ENCODE results near the gene PLA2G6.
A peak's percentile ranks its signal among the peaks of the same experiment; 100 is the strongest.

PLA2G6 gene

DNA sequence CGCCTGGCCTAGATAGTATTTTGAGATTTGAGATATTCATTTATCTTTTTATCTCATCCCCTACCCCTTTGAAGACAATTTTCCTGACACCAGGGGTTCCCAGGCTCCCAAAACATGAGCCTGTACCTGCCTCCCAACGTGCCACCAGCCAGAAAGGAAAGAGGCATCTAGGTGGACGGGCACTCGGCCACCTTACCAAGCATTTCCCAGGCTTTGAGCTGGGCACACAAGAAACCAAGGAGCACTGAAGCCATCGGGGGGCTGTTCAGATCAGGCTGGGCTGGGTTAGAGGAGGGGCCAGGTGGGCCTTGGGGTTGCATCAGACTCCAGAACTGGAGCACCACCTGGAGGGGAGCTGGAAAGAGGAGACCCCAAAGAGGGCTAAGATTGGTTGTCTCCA lies 42.7 kb downstream of the PLA2G6 start:
- FAIRE-seq (no peak), DNase-seq (ENCODE audit: insufficient read length, low spot score) (no peak)
- no peak for TF ChIP-seq POLR2A (IDR thresholded peaks at IDR 0.05; ENCODE audit: low read depth, low read length)
- TF ChIP-seq SPI1 (IDR thresholded peaks at IDR 0.05; ENCODE audit: low read depth, low read length), result no peak
- TF ChIP-seq POU2F2 (IDR thresholded peaks at IDR 0.05; ENCODE audit: low read depth, low read length), result no peak
- TF ChIP-seq POLR2AphosphoS5 (IDR thresholded peaks at IDR 0.05; ENCODE audit: low read depth, low read length), result no peak
- no peak for TF ChIP-seq TAF1 (IDR thresholded peaks at IDR 0.05; ENCODE audit: low read depth, low read length)
- TF ChIP-seq PAX5 (IDR thresholded peaks at IDR 0.05; ENCODE audit: insufficient read depth, low read length, severe bottlenecking), result no peak

DNA sequence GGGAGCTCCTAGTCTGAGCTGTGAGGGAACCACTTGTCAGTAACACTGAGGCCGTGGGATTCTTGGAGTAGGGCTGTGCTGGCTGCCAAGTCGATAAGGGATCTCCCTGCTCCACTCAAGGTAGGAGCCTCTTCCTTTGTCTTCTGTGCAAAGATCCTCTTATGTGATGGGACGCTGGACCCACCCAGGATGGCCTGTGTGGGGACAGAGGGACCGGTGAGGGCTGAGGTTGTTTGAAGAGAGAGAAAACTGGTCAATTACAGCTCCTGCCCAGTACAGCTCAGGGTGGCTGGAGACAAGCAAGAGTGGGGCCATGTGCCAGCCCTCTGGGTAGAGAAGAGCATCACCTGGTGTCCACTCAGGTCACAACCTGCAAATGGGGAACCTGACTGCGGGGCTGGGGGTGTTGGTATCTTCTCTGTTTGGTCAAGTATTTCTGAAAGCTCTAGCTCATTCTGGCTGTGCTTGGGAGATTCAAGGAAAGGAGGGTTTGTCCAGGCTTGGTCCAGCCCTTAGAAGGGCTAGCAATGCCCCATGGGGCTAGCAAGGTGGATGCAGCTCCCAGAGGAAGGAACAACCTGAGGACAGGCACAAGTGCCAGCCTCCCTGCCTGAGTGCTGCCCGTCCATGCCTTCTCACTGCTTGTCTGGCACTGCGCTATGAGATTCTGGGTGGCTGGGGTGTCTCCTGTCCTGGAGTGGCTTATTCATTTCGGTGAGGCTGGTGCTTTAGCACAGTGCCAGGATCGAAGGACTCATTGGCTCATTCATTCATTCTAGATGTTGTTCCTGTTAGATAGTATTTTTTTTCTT lies 43.5 kb downstream of the PLA2G6 start:
- DNase-seq (ENCODE audit: insufficient read length, low spot score), result no peak
- FAIRE-seq, result no peak
- TF ChIP-seq PAX5 (IDR thresholded peaks at IDR 0.05; ENCODE audit: insufficient read depth, low read length, severe bottlenecking) (no peak), TAF1 (IDR thresholded peaks at IDR 0.05; ENCODE audit: low read depth, low read length) (no peak), POLR2A (IDR thresholded peaks at IDR 0.05; ENCODE audit: low read depth, low read length) (no peak), POLR2AphosphoS5 (IDR thresholded peaks at IDR 0.05; ENCODE audit: low read depth, low read length) (no peak), SPI1 (IDR thresholded peaks at IDR 0.05; ENCODE audit: low read depth, low read length) (no peak), POU2F2 (IDR thresholded peaks at IDR 0.05; ENCODE audit: low read depth, low read length) (no peak)

DNA sequence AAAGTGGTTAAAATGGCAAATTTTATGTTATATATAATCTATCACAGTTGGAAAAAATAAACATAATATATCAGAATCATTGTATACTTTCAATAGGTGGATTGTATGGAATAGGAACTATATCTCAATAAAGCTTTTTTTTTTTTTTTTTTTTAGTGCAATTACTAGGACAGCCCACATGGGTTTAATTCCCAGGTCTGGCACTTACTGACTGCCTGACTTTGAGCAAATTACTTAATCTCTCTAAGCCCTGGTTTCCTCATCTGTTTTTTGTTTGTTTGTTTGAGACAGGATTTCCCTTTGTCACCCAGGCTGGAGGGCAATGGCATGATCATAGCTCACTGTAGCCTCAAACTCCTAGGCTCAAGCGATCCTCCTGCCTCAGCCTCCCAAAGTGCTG lies 45.0 kb downstream of the PLA2G6 start:
- FAIRE-seq (no peak), DNase-seq (ENCODE audit: insufficient read length, low spot score) (no peak)
- TF ChIP-seq PAX5 (IDR thresholded peaks at IDR 0.05; ENCODE audit: insufficient read depth, low read length, severe bottlenecking), result no peak
- TF ChIP-seq SPI1 (IDR thresholded peaks at IDR 0.05; ENCODE audit: low read depth, low read length), result no peak
- no peak for TF ChIP-seq POLR2AphosphoS5 (IDR thresholded peaks at IDR 0.05; ENCODE audit: low read depth, low read length)
- TF ChIP-seq POLR2A (IDR thresholded peaks at IDR 0.05; ENCODE audit: low read depth, low read length), result no peak
- TF ChIP-seq TAF1 (IDR thresholded peaks at IDR 0.05; ENCODE audit: low read depth, low read length), result no peak

DNA sequence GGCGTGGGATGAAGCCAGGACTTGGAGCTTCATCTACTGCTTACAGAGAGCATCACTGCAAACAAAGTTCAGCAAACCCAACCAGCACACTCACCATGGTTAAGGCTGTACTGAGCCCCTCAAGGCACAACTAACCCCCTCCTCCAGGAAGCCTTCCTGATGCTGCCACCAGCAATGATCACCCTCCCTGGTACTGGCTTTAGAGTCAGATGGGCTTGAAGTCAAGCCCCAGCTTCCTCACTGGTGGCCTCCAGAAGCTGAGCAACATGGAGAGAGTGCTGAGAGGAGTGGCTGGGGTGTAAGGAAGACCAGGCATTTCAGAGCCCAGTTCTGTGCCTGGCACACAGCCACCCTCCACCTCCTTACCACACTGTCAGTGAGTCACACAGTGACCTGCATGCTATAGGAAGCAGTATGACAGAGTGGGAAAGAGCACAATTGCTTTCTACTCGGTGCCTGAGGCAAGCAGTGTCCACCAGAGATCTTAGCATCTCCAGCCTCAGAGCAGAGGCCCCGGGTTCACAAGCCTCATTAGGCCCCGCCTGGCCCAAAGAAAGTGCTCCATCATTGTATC lies 46.4 kb downstream of the PLA2G6 start:
- FAIRE-seq (no peak), DNase-seq (ENCODE audit: insufficient read length, low spot score) (no peak)
- TF ChIP-seq SPI1 (IDR thresholded peaks at IDR 0.05; ENCODE audit: low read depth, low read length) (no peak), POLR2AphosphoS5 (IDR thresholded peaks at IDR 0.05; ENCODE audit: low read depth, low read length) (no peak), TAF1 (IDR thresholded peaks at IDR 0.05; ENCODE audit: low read depth, low read length) (no peak), PAX5 (IDR thresholded peaks at IDR 0.05; ENCODE audit: insufficient read depth, low read length, severe bottlenecking) (no peak), POLR2A (IDR thresholded peaks at IDR 0.05; ENCODE audit: low read depth, low read length) (no peak), POU2F2 (IDR thresholded peaks at IDR 0.05; ENCODE audit: low read depth, low read length) (no peak)

DNA sequence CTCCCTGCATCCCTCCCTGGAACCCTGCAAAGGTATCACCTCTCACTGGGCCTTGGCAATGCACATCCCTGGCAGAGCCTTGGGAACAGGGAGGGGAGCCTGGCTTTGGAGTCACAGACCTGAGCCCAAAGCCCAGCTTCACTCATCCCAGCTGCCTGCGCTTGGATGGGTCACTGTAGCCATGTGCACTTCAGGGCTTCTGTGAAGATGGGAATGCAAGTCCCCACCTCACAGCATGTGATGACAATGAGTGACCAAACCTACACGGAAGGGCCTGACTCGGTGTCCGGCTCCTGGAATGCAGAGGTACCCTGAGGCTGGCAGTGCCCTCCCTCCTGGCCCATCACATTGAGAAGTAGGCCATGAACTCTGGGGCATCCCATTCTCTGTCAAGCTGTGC lies 48.3 kb downstream of the PLA2G6 start:
- FAIRE-seq, result no peak
- TF ChIP-seq POLR2A (IDR thresholded peaks at IDR 0.05; ENCODE audit: low read depth, low read length) (no peak), TAF1 (IDR thresholded peaks at IDR 0.05; ENCODE audit: low read depth, low read length) (no peak), POLR2AphosphoS5 (IDR thresholded peaks at IDR 0.05; ENCODE audit: low read depth, low read length) (no peak), SPI1 (IDR thresholded peaks at IDR 0.05; ENCODE audit: low read depth, low read length) (no peak), PAX5 (IDR thresholded peaks at IDR 0.05; ENCODE audit: insufficient read depth, low read length, severe bottlenecking) (no peak), POU2F2 (IDR thresholded peaks at IDR 0.05; ENCODE audit: low read depth, low read length) (no peak)
- DNase-seq (ENCODE audit: insufficient read length, low spot score), result peak; percentile 5

DNA sequence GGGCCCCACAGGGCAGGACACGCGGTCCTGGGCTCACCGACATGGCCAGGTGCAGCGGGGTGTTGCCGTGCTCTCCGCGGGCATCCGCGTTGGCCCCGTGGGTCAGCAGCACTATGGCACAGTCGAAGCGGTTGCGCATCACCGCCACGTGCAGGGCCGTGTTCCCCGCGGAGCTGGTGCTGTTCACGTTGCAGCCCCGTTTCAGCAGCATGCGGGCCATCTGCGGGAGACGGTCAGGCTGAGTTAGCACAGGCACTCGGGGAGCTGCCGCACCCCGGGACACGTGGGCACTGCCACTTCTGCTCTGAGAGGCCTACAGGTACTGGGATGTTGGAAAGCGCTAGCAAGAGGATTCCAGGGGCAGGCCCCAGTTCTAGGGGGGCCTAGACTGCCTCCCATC lies 48.8 kb downstream of the PLA2G6 start:
- TF ChIP-seq POLR2AphosphoS5 (IDR thresholded peaks at IDR 0.05; ENCODE audit: low read depth, low read length), result no peak
- TF ChIP-seq POU2F2 (IDR thresholded peaks at IDR 0.05; ENCODE audit: low read depth, low read length), result no peak
- TF ChIP-seq TAF1 (IDR thresholded peaks at IDR 0.05; ENCODE audit: low read depth, low read length), result no peak
- no peak for TF ChIP-seq SPI1 (IDR thresholded peaks at IDR 0.05; ENCODE audit: low read depth, low read length)
- TF ChIP-seq PAX5 (IDR thresholded peaks at IDR 0.05; ENCODE audit: insufficient read depth, low read length, severe bottlenecking), result no peak
- TF ChIP-seq POLR2A (IDR thresholded peaks at IDR 0.05; ENCODE audit: low read depth, low read length), result no peak
- no peak for FAIRE-seq
- DNase-seq (ENCODE audit: insufficient read length, low spot score), result no peak

DNA sequence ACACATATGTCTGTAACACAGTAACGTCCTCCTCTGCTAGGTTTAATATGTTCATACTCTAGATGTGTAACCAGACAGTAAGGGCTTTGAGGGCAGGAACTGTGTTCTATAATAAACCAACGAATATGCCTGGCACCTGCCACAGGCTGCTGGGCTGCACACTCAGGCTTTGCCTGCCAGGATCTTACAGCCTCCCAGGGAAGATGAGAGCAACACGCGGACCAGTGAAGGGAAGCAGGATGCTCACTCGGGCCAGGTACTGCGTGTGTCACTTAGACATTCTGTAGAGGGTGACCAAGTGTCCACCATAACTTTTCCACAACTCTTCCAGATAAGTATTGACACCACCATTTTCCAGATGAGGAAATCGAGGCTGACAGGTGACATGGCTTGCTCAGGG lies 49.5 kb downstream of the PLA2G6 start:
- no peak for FAIRE-seq
- TF ChIP-seq PAX5 (IDR thresholded peaks at IDR 0.05; ENCODE audit: insufficient read depth, low read length, severe bottlenecking) (no peak), POLR2AphosphoS5 (IDR thresholded peaks at IDR 0.05; ENCODE audit: low read depth, low read length) (no peak), POU2F2 (IDR thresholded peaks at IDR 0.05; ENCODE audit: low read depth, low read length) (no peak), SPI1 (IDR thresholded peaks at IDR 0.05; ENCODE audit: low read depth, low read length) (no peak), TAF1 (IDR thresholded peaks at IDR 0.05; ENCODE audit: low read depth, low read length) (no peak), POLR2A (IDR thresholded peaks at IDR 0.05; ENCODE audit: low read depth, low read length) (no peak)
- DNase-seq (ENCODE audit: insufficient read length, low spot score), result no peak

DNA sequence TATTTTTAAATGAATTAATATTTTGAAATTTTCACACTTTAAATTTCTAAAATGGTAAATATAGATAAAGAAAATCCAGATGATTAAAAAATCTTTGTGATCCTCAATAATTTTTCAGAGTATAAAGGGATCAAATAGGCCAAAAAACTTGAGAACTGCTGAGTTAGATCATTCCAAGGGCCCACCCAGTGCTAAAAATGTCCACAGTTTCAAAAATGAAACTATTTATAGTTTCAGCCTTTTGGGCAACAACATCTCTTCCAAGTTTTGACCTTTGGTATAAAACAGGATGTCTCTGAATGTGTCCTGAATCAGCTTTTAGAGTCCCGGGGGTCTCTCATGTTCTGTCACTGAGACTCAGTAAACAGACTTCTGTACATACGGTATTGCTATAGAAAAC lies 50.2 kb downstream of the PLA2G6 start:
- no peak for TF ChIP-seq TAF1 (IDR thresholded peaks at IDR 0.05; ENCODE audit: low read depth, low read length)
- TF ChIP-seq PAX5 (IDR thresholded peaks at IDR 0.05; ENCODE audit: insufficient read depth, low read length, severe bottlenecking), result no peak
- TF ChIP-seq POU2F2 (IDR thresholded peaks at IDR 0.05; ENCODE audit: low read depth, low read length), result no peak
- TF ChIP-seq POLR2AphosphoS5 (IDR thresholded peaks at IDR 0.05; ENCODE audit: low read depth, low read length), result no peak
- no peak for TF ChIP-seq SPI1 (IDR thresholded peaks at IDR 0.05; ENCODE audit: low read depth, low read length)
- DNase-seq (ENCODE audit: insufficient read length, low spot score), result no peak
- no peak for FAIRE-seq

DNA sequence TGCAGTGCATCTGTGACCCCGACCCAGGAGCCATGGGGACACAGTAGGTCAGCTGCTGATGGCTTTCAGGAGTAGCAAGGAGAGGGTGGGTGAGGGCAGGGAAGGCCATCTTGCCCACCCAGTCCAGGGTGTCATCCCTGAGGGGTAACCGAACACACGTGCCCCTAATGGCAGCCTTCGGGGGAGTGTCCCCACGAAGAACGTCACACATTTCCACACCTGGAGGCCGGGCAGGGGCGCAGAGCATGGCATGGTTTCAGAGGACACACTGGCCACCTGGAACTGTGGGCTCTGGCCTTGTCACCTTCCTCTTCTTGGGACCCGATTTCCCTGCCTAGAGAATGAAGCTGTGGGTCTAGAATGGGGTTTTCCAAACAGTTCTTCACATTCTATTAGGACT lies 51.8 kb downstream of the PLA2G6 start:
- DNase-seq (ENCODE audit: insufficient read length, low spot score) (no peak), FAIRE-seq (no peak)
- TF ChIP-seq POLR2A (IDR thresholded peaks at IDR 0.05; ENCODE audit: low read depth, low read length) (no peak), PAX5 (IDR thresholded peaks at IDR 0.05; ENCODE audit: insufficient read depth, low read length, severe bottlenecking) (no peak)
